ENCODE results near the gene CLMP.
"Not testable (repeated sequence)": the region's sequence is repeated elsewhere in the genome, so short reads cannot be mapped to it uniquely, and the experiment has no call there.

Gene CLMP

DNA sequence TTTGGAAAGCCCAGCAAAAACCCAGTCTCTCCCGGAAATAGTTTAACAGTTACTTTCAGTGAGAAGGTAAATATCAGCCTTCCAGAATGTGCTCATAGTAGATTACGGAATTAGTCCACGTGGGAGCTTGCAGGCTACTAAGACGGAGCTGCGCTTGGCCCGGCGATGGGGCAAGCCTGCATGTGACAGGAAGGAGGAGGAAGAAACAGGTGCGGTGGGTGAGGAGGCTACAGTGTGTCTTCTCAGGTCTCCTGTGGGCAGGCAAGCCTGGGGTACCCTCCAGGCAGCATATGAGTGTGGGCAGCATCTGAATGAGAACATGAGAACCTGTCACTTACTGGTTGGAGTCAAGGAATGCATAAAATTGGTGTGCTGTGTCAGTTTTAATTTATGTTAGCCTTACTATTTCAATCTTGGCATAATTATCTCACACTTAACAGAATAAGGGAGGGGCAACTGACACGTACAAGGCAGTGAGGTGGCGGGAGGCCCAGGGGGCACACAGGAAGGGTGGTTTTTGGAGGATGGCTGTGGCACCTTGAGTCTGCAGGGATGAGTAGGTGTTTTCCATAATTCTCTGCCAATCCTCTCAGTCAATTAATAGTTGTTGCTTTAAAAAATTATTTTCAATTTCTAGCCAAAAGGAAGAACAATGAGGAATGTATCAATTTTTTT, 35.7 kb downstream of the CLMP start:
- Histone ChIP-seq H3K27me3 (replicated peaks; ENCODE audit: control insufficient read depth, insufficient read depth, low read length, poor library complexity, severe bottlenecking) (no peaks in the 10 kb centered on the region), H3K36me3 (ENCODE audit: control insufficient read depth, insufficient read depth, low read length) (no peaks in the 10 kb centered on the region), H3K4me1 (ENCODE audit: control insufficient read depth, insufficient read depth, low read length, poor library complexity, severe bottlenecking) (no peaks in the 10 kb centered on the region), H3K27ac (ENCODE audit: insufficient read depth, low read length, poor library complexity, severe bottlenecking) (no peak overlapping the region), H3K4me3 (ENCODE audit: insufficient read depth, low read depth, low read length, poor library complexity, severe bottlenecking) (no peak overlapping the region), H3K9me3 (ENCODE audit: control insufficient read depth, low read length) (no peaks in the 10 kb centered on the region)
- DNase-seq: no peak

DNA sequence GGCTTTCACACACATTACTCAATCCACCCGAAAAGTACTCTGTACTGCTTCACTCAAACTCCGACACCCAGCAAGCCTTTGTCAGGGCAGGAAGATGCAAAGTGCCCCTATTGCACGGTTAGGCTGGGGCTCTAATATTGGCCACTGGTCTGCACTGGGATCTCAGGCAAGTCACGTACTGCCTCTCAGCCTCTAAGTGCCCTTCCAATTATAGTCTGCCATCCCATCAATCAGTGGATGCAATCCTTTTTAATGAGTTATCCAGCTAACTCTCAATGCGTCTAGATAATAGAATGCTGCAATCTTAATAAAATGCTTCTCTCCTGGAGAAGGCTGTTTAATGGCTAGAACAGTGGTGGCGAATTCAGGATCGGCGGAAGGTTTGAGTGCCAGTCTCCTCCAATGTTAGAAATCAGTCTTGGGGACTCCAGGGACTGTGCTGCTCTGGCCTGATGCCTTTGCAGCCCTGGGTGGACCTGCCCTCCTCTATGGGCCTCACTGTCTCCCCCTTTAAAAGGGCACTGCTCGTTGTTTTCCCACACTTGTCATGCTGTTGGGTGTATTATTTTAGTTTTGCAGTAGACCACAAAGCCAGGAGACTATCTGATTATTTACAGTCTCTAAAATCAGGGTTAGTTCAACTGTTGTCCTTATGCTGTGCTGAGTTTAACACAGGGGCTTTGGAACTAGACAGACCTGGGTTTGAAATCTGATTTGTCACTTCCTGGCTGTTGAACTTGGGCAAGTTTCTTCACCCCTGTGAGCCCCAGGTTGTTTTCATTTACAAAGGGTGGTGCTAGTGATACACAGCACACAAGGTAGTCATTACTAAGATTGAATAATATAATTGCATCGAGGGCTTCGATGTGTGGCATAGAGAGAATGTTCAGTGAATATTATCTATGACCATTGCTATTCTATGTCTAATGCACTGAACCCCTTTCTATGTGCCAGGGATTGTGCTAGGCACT, 36.7 kb downstream of the CLMP start:
- Histone ChIP-seq H3K9me3 (ENCODE audit: control insufficient read depth, low read length) (no peaks in the 10 kb centered on the region), H3K4me3 (ENCODE audit: insufficient read depth, low read depth, low read length, poor library complexity, severe bottlenecking) (no peak overlapping the region), H3K27ac (ENCODE audit: insufficient read depth, low read length, poor library complexity, severe bottlenecking) (no peak overlapping the region), H3K36me3 (ENCODE audit: control insufficient read depth, insufficient read depth, low read length) (no peaks in the 10 kb centered on the region), H3K27me3 (replicated peaks; ENCODE audit: control insufficient read depth, insufficient read depth, low read length, poor library complexity, severe bottlenecking) (no peaks in the 10 kb centered on the region), H3K4me1 (ENCODE audit: control insufficient read depth, insufficient read depth, low read length, poor library complexity, severe bottlenecking) (no peaks in the 10 kb centered on the region)
- DNase-seq: no peak

DNA sequence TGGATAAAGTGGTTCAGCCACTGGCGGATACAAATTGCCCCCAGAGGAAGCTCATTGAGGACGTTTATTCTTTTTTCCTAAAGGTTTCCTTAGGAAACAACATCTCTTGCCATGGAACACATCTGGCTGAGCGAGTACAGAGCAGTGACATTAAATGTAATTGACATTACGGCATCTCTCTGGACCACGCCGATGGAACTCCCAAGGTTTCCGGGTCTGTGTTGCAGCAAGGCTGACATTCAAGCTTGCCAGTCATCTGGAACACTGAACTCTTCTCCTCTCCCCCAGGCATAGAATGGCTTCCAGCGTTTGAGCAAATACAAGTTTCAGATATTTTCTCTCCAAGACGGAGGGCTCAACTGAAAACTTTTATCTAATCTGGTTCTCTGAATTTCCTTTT, 42.1 kb downstream of the CLMP start:
- Histone ChIP-seq H3K9me3 (ENCODE audit: control insufficient read depth, low read length) (no peaks in the 10 kb centered on the region), H3K36me3 (ENCODE audit: control insufficient read depth, insufficient read depth, low read length) (no peaks in the 10 kb centered on the region), H3K27ac (ENCODE audit: insufficient read depth, low read length, poor library complexity, severe bottlenecking) (no peak overlapping the region), H3K27me3 (replicated peaks; ENCODE audit: control insufficient read depth, insufficient read depth, low read length, poor library complexity, severe bottlenecking) (no peaks in the 10 kb centered on the region), H3K4me3 (ENCODE audit: insufficient read depth, low read depth, low read length, poor library complexity, severe bottlenecking) (no peak overlapping the region), H3K4me1 (ENCODE audit: control insufficient read depth, insufficient read depth, low read length, poor library complexity, severe bottlenecking) (no peaks in the 10 kb centered on the region)
- no peak for DNase-seq

DNA sequence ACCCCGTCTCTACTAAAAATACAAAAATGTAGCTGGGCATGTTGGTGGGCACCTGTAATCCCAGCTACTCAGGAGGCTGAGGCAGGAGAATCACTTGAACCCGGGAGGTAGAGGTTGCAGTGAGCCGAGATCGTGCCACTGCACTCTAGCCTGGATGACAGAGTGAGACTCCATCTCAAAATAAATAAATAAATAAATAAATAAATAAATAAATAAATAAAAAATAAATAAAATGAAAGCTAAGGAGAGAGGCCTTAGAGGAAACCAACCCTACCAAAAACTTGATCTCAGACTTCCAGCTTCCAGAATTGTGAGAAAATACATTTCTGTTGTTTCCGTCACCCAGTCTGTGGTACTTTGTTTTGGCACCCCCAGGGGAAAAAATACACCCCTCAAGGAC, 42.7 kb downstream of the CLMP start:
- H3K4me3 ChIP-seq (ENCODE audit: insufficient read depth, low read depth, low read length, poor library complexity, severe bottlenecking); DNase-seq; H3K36me3 ChIP-seq (ENCODE audit: control insufficient read depth, insufficient read depth, low read length); H3K4me1 ChIP-seq (ENCODE audit: control insufficient read depth, insufficient read depth, low read length, poor library complexity, severe bottlenecking); H3K27ac ChIP-seq (ENCODE audit: insufficient read depth, low read length, poor library complexity, severe bottlenecking); H3K9me3 ChIP-seq (ENCODE audit: control insufficient read depth, low read length); H3K27me3 ChIP-seq (replicated peaks; ENCODE audit: control insufficient read depth, insufficient read depth, low read length, poor library complexity, severe bottlenecking): not testable (repeated sequence)

DNA sequence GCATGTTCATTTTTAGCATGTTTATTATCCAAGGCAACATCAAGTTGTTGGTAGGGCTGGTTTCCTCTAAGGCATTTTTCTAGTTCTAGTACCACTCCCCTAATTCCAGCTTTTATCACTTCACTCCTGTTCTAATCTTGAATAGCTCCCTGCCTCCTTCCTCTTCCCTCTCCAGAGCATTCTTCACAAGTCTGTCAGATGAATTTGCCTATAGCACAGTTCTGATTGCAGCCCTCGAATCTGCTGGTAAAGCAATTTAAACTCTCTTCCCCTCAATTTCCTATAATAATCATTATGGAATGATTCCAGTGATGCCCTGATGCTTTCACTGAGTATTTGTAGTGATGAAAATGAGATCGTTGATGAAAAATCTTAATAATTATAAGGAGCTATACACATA, 43.3 kb downstream of the CLMP start:
- no peak overlapping the region for H3K4me3 ChIP-seq (ENCODE audit: insufficient read depth, low read depth, low read length, poor library complexity, severe bottlenecking)
- no peaks in the 10 kb centered on the region for H3K9me3 ChIP-seq (ENCODE audit: control insufficient read depth, low read length)
- H3K4me1 ChIP-seq (ENCODE audit: control insufficient read depth, insufficient read depth, low read length, poor library complexity, severe bottlenecking): no peaks in the 10 kb centered on the region
- H3K36me3 ChIP-seq (ENCODE audit: control insufficient read depth, insufficient read depth, low read length): no peaks in the 10 kb centered on the region
- H3K27ac ChIP-seq (ENCODE audit: insufficient read depth, low read length, poor library complexity, severe bottlenecking): no peak overlapping the region
- no peak for DNase-seq
- H3K27me3 ChIP-seq (replicated peaks; ENCODE audit: control insufficient read depth, insufficient read depth, low read length, poor library complexity, severe bottlenecking): no peaks in the 10 kb centered on the region

DNA sequence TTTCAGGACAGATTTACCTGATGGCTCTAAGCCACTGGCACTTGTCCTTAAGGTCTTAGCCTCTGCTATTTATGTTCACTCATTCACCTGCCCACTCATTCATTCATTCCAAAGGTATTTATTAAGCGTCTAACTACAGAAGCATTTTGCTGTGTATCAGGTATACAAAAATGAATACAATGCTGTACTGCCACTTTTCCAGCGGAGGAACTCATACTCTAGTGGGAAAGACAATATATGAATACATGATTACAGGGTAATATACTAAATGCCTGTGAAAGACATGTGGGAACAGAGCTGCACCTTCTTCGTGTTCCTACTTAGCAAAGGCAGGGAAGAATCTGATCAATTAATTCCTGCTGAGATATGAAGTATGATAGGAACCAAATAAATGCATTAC, 43.7 kb downstream of the CLMP start:
- no peak for DNase-seq
- Histone ChIP-seq H3K36me3 (ENCODE audit: control insufficient read depth, insufficient read depth, low read length) (no peaks in the 10 kb centered on the region), H3K9me3 (ENCODE audit: control insufficient read depth, low read length) (no peaks in the 10 kb centered on the region)

DNA sequence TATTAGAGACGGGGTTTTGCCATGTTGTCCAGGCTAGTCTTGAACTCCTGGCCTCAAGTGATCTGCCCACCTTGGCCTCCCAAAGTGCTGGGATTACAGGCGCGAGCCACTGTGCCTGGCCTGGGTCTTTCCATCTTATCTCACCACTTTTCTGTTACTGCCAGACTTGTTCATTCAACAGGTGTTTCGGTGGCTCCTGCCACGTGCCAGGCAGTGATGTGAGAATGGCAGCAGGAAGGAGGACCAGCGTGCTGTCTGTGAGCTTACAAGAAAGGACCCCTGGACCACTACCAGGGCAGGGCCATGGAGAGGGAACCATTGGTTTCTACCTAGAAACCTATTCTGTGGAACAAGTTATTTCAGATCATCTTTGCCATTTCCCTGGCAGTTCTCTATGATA, 44.2 kb downstream of the CLMP start:
- no peak overlapping the region for H3K27ac ChIP-seq (ENCODE audit: insufficient read depth, low read length, poor library complexity, severe bottlenecking)
- no peaks in the 10 kb centered on the region for H3K4me1 ChIP-seq (ENCODE audit: control insufficient read depth, insufficient read depth, low read length, poor library complexity, severe bottlenecking)
- no peak overlapping the region for H3K4me3 ChIP-seq (ENCODE audit: insufficient read depth, low read depth, low read length, poor library complexity, severe bottlenecking)
- no peaks in the 10 kb centered on the region for H3K36me3 ChIP-seq (ENCODE audit: control insufficient read depth, insufficient read depth, low read length)
- no peaks in the 10 kb centered on the region for H3K9me3 ChIP-seq (ENCODE audit: control insufficient read depth, low read length)
- no peaks in the 10 kb centered on the region for H3K27me3 ChIP-seq (replicated peaks; ENCODE audit: control insufficient read depth, insufficient read depth, low read length, poor library complexity, severe bottlenecking)
- DNase-seq: no peak

More for the DNA sequence above, 43.7 kb downstream of the CLMP start:
- Histone ChIP-seq H3K27me3 (replicated peaks; ENCODE audit: control insufficient read depth, insufficient read depth, low read length, poor library complexity, severe bottlenecking) (no peaks in the 10 kb centered on the region), H3K27ac (ENCODE audit: insufficient read depth, low read length, poor library complexity, severe bottlenecking) (no peak overlapping the region), H3K4me3 (ENCODE audit: insufficient read depth, low read depth, low read length, poor library complexity, severe bottlenecking) (no peak overlapping the region), H3K4me1 (ENCODE audit: control insufficient read depth, insufficient read depth, low read length, poor library complexity, severe bottlenecking) (no peaks in the 10 kb centered on the region)

DNA sequence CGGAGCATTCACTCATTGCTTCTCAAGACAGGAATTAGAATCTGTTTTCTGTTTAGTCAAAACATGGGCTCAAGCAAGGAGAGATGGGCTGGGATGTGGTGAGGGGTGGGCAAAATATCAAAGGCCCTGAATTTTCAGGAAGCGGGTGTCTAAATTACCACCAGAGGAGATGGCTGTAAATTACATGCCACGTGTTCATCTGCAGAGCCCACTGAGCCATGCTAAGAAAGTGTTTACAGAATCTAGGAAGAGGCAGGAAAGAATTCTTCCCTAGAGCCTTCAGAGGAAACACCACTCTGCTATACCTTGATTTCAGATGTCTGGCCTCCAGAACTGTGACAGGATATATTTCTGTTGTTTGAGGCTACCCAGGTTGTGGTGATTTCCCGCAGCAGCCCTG, 46.1 kb downstream of the CLMP start:
- no peaks in the 10 kb centered on the region for H3K9me3 ChIP-seq (ENCODE audit: control insufficient read depth, low read length)
- H3K36me3 ChIP-seq (ENCODE audit: control insufficient read depth, insufficient read depth, low read length): no peaks in the 10 kb centered on the region
- no peak overlapping the region for H3K4me3 ChIP-seq (ENCODE audit: insufficient read depth, low read depth, low read length, poor library complexity, severe bottlenecking)
- H3K27me3 ChIP-seq (replicated peaks; ENCODE audit: control insufficient read depth, insufficient read depth, low read length, poor library complexity, severe bottlenecking): no peaks in the 10 kb centered on the region
- DNase-seq: no peak
- H3K27ac ChIP-seq (ENCODE audit: insufficient read depth, low read length, poor library complexity, severe bottlenecking): no peak overlapping the region
- H3K4me1 ChIP-seq (ENCODE audit: control insufficient read depth, insufficient read depth, low read length, poor library complexity, severe bottlenecking): no peaks in the 10 kb centered on the region

DNA sequence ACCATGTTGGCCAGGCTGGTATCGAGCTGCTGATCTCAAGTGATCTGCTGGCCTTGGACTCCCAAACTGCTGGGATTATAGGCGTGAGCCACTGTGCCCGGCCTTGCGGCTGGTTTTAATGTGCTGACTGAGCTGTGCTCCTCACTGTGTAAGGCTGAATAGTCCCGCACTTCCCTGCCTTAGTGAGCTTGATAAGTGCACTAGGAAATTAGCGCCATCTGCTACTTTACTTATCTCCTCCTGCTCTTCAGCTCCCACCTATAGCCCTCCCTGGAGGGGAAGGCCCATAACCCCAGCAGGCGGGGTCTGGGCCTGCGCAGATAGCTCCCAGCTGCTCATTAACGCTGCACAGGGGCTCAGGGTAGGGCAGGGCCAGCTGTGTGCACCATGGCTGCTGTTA, 49.4 kb downstream of the CLMP start:
- DNase-seq: no peak
- no peaks in the 10 kb centered on the region for H3K36me3 ChIP-seq (ENCODE audit: control insufficient read depth, insufficient read depth, low read length)
- H3K27me3 ChIP-seq (replicated peaks; ENCODE audit: control insufficient read depth, insufficient read depth, low read length, poor library complexity, severe bottlenecking): no peaks in the 10 kb centered on the region
- H3K4me1 ChIP-seq (ENCODE audit: control insufficient read depth, insufficient read depth, low read length, poor library complexity, severe bottlenecking): no peaks in the 10 kb centered on the region
- no peak overlapping the region for H3K4me3 ChIP-seq (ENCODE audit: insufficient read depth, low read depth, low read length, poor library complexity, severe bottlenecking)
- no peak overlapping the region for H3K27ac ChIP-seq (ENCODE audit: insufficient read depth, low read length, poor library complexity, severe bottlenecking)
- no peaks in the 10 kb centered on the region for H3K9me3 ChIP-seq (ENCODE audit: control insufficient read depth, low read length)

DNA sequence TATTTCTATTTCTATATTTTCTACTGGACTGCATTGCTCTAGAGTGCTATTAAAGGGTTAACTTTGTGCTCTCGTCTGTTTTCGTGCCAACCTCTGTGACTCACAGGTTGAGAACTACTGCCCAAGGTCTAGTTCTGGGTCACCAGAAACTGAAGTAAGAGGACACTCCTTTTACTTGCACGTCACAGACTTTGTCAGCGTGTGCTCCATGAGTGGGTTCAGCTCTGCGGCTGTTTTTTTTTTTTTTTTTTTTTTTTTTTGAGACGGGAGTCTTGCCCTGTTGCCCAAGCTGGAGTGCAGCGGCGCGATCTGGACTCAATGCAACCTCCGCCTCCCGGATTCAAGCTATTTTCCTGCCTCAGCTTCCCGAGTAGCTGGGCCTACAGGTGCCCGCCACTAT, 49.8 kb downstream of the CLMP start:
- Histone ChIP-seq H3K36me3 (ENCODE audit: control insufficient read depth, insufficient read depth, low read length) (no peaks in the 10 kb centered on the region), H3K4me3 (ENCODE audit: insufficient read depth, low read depth, low read length, poor library complexity, severe bottlenecking) (no peak overlapping the region), H3K4me1 (ENCODE audit: control insufficient read depth, insufficient read depth, low read length, poor library complexity, severe bottlenecking) (no peaks in the 10 kb centered on the region), H3K9me3 (ENCODE audit: control insufficient read depth, low read length) (no peaks in the 10 kb centered on the region), H3K27me3 (replicated peaks; ENCODE audit: control insufficient read depth, insufficient read depth, low read length, poor library complexity, severe bottlenecking) (no peaks in the 10 kb centered on the region), H3K27ac (ENCODE audit: insufficient read depth, low read length, poor library complexity, severe bottlenecking) (no peak overlapping the region)
- no peak for DNase-seq

Measured in effector memory CD4-positive, alpha-beta T cell (primary cell).